ENCODE data around the gene EMP2. TPM values are rescaled to one million over a fixed set of nuclear protein-coding genes. Genes with fewer than 3 reads are reported as not detected.

EMP2 gene
- total RNA-seq, 6 experiments from 2014 or later, result 38.5 to 95.6 (median 58.4) TPM

DNA sequence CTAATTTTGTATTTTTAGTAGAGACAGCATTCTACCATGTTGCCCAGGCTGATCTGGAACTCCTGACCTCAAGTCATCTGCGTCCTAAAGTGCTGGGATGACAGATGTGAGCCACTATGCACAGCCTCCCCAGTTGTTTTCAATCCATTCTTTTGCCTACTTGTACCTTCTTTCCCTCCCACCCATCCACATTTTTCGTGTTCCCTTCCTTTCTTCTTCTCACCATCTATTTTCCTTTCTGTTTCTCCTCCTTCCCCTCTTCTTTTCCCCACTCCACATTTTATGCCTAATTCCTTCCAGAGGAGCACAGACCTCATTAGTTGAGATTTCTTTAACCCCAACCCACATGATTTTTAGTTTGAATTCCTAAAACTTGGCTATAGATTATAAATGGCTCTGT is 100.2 kb downstream of the EMP2 start:
- no peak for DNase-seq
- 90% methylated on average over 1 of the region's 2 CpGs for WGBS (ENCODE audit: insufficient coverage, low coverage, low lambda C conversion rate, missing lambda C conversion rate)
- Histone ChIP-seq H3K27me3 (no peaks in the 10 kb centered on the region), H3K27ac (no peak overlapping the region), H3K4me3 (no peak overlapping the region), H3K4me1 (peaks cover 0 to 1% (median 0%) of the 10 kb centered on the region in 4 donors), H3K36me3 (peaks cover 0 to 4% (median 1%) of the 10 kb centered on the region in 4 donors), H3K9me3 (no peaks in the 10 kb centered on the region)
- intact Hi-C loops (cut with DNase I), result no loop called here
- ATAC-seq, result no peak
- no peak for TF ChIP-seq POLR2A (IDR thresholded peaks at IDR 0.05)
- TF ChIP-seq, protein P1, sequence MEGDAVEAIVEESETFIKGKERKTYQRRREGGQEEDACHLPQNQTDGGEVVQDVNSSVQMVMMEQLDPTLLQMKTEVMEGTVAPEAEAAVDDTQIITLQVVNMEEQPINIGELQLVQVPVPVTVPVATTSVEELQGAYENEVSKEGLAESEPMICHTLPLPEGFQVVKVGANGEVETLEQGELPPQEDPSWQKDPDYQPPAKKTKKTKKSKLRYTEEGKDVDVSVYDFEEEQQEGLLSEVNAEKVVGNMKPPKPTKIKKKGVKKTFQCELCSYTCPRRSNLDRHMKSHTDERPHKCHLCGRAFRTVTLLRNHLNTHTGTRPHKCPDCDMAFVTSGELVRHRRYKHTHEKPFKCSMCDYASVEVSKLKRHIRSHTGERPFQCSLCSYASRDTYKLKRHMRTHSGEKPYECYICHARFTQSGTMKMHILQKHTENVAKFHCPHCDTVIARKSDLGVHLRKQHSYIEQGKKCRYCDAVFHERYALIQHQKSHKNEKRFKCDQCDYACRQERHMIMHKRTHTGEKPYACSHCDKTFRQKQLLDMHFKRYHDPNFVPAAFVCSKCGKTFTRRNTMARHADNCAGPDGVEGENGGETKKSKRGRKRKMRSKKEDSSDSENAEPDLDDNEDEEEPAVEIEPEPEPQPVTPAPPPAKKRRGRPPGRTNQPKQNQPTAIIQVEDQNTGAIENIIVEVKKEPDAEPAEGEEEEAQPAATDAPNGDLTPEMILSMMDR (IDR thresholded peaks at IDR 0.05), result no peak

Small RNA genes within 50 kb of the gene (small RNA-seq; reads per million reads assigned to genes)
- 0 reads per million in 2 experiments for gene RNU6-633P

Other genes with a start within 250 kb of the EMP2 start
- 10 to 100 TPM; 13.0 to 42.8 (median 24.0) TPM for gene ATF7IP2, start 194.5 kb downstream of the EMP2 start, total RNA-seq
- gene TEKT5, start 114.3 kb upstream of the EMP2 start, total RNA-seq, result 1 to 10 TPM in 1 of 6 experiments, under 1 TPM in 3, not detected in 2; 0.20 to 1.3 (median 0.69) TPM
- gene NUBP1, start 163.2 kb upstream of the EMP2 start, total RNA-seq, result 10 to 100 TPM; 14.0 to 27.4 (median 20.9) TPM
- under 1 TPM in 5 of 6 experiments, not detected in 1; 0.06 to 0.22 (median 0.13) TPM for gene TVP23A, start 238.2 kb upstream of the EMP2 start, total RNA-seq